HG02623 (cell line): ENCODE measurements around the gene PLPP1.
"Not testable (repeated sequence)": the region's sequence is repeated elsewhere in the genome, so short reads cannot be mapped to it uniquely, and the experiment has no call there.

Source experiments
- ATAC-seq: cut with Tn5 transposase; IDR thresholded peaks from one replicate; pipeline ENCODE4 v1.9.1; 2021; ENCODE audit warnings: moderate library complexity; ENCODE audit not compliant: unreplicated experiment

The PLPP1 gene

GRCh38 chr5:55546947-55547346, 12.2 kb upstream of the PLPP1 start:
- no peak for ATAC-seq

- no peak for ATAC-seq
Observed at GRCh38 chr5:55544341-55544740, 9.6 kb upstream of the PLPP1 start.

GRCh38 chr5:55541056-55541635, 6.4 kb upstream of the PLPP1 start:
- no peak for ATAC-seq

- ATAC-seq: no peak
Observed at GRCh38 chr5:55540525-55540924, 5.8 kb upstream of the PLPP1 start.

GRCh38 chr5:55540024-55540423, 5.3 kb upstream of the PLPP1 start:
- peak; percentile 47 for ATAC-seq

GRCh38 chr5:55538661-55539060, 3.9 kb upstream of the PLPP1 start:
- ATAC-seq: no peak

- not testable (repeated sequence) for ATAC-seq
Observed at GRCh38 chr5:55537315-55537714, 2.6 kb upstream of the PLPP1 start.

- ATAC-seq: peak; percentile 4
Observed at GRCh38 chr5:55535199-55535905, 588 bp upstream of the PLPP1 start.

- peak; percentile 34 for ATAC-seq
Observed at GRCh38 chr5:55533521-55534435, 986 bp downstream of the PLPP1 start.

- ATAC-seq: no peak
Observed at GRCh38 chr5:55530669-55531068, 4.1 kb downstream of the PLPP1 start.

GRCh38 chr5:55524816-55525215, 9.9 kb downstream of the PLPP1 start:
- no peak for ATAC-seq

- ATAC-seq: no peak
Observed at GRCh38 chr5:55523293-55523692, 11.5 kb downstream of the PLPP1 start.

- ATAC-seq: no peak
Observed at GRCh38 chr5:55521881-55522280, 12.9 kb downstream of the PLPP1 start.

- ATAC-seq: no peak
Observed at GRCh38 chr5:55520117-55520839, 14.5 kb downstream of the PLPP1 start.

GRCh38 chr5:55518831-55519390, 15.9 kb downstream of the PLPP1 start:
- no peak for ATAC-seq

GRCh38 chr5:55517804-55518203, 17.0 kb downstream of the PLPP1 start:
- ATAC-seq: no peak

- ATAC-seq: no peak
Observed at GRCh38 chr5:55511010-55511409, 23.8 kb downstream of the PLPP1 start.

- no peak for ATAC-seq
Observed at GRCh38 chr5:55510523-55510880, 24.3 kb downstream of the PLPP1 start.

GRCh38 chr5:55509796-55510522, 24.8 kb downstream of the PLPP1 start:
- ATAC-seq: no peak

- no peak for ATAC-seq
Observed at GRCh38 chr5:55509097-55509496, 25.7 kb downstream of the PLPP1 start.
